NB4 (cell line): ENCODE measurements around the gene ARL2BP.

Source experiments
- DNase-seq: peaks from one replicate; pipeline ENCODE4 v3.0.0; 2010; ENCODE audit warnings: low read depth
- H3K4me3 ChIP-seq: one replicate; pipeline ENCODE4 v1.5.1; 2011; ENCODE audit warnings: mild to moderate bottlenecking, low read depth, low read length, moderate library complexity
- MYC ChIP-seq: IDR thresholded peaks from 2 replicates; pipeline ENCODE4 v1.6.1; 2011; ENCODE audit warnings: low read depth, low read length
- POLR2A ChIP-seq: IDR thresholded peaks from 2 replicates; pipeline ENCODE4 v1.6.1; 2011; ENCODE audit warnings: mild to moderate bottlenecking; ENCODE audit not compliant: insufficient read length; ENCODE audit errors: extremely low read depth
- TF ChIP-seq, protein P1 (sequence below): IDR thresholded peaks from one replicate; pipeline ENCODE4 v1.5.1; 2012; ENCODE audit warnings: low read depth, low read length
- TF ChIP-seq, protein P2 (sequence below): IDR thresholded peaks from 2 replicates; pipeline ENCODE4 v1.6.1; 2011; ENCODE audit warnings: low read depth, low read length

The ARL2BP gene

GRCh38 chr16:57231821-57232350 lies 13.2 kb upstream of the ARL2BP start:
- no peak overlapping the region for H3K4me3 ChIP-seq
- no peak for DNase-seq
- TF ChIP-seq, protein P1, sequence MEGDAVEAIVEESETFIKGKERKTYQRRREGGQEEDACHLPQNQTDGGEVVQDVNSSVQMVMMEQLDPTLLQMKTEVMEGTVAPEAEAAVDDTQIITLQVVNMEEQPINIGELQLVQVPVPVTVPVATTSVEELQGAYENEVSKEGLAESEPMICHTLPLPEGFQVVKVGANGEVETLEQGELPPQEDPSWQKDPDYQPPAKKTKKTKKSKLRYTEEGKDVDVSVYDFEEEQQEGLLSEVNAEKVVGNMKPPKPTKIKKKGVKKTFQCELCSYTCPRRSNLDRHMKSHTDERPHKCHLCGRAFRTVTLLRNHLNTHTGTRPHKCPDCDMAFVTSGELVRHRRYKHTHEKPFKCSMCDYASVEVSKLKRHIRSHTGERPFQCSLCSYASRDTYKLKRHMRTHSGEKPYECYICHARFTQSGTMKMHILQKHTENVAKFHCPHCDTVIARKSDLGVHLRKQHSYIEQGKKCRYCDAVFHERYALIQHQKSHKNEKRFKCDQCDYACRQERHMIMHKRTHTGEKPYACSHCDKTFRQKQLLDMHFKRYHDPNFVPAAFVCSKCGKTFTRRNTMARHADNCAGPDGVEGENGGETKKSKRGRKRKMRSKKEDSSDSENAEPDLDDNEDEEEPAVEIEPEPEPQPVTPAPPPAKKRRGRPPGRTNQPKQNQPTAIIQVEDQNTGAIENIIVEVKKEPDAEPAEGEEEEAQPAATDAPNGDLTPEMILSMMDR, result no peak
- TF ChIP-seq, protein P2, sequence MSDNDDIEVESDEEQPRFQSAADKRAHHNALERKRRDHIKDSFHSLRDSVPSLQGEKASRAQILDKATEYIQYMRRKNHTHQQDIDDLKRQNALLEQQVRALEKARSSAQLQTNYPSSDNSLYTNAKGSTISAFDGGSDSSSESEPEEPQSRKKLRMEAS, result no peak
- no peak for TF ChIP-seq POLR2A
- TF ChIP-seq MYC, result no peak

GRCh38 chr16:57233944-57234706 lies 10.9 kb upstream of the ARL2BP start:
- DNase-seq, result no peak
- TF ChIP-seq, protein P1, result no peak
- TF ChIP-seq, protein P2, result no peak
- no peak overlapping the region for H3K4me3 ChIP-seq

DNA sequence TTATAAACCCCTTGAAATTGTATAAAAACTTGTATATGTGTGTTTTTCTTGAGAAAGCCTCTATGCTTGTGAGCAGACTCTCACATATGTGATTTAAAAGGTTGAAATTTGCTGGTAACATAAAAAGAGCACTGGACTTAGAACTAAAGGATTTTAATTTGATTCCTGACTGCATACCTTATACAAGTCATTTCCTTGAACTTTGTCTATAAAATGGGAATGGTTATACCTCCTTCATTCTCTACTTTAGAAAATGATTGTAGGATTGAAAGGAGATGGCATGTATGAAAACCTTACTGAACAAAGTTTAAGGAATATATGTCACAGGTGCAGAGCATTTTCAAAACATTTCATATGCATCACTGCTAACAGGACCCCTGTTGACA lies 10.4 kb upstream of the ARL2BP start:
- TF ChIP-seq, protein P1, result no peak
- TF ChIP-seq MYC (no peak), POLR2A (no peak)
- TF ChIP-seq, protein P2, result no peak
- H3K4me3 ChIP-seq, result no peak overlapping the region
- no peak for DNase-seq

DNA sequence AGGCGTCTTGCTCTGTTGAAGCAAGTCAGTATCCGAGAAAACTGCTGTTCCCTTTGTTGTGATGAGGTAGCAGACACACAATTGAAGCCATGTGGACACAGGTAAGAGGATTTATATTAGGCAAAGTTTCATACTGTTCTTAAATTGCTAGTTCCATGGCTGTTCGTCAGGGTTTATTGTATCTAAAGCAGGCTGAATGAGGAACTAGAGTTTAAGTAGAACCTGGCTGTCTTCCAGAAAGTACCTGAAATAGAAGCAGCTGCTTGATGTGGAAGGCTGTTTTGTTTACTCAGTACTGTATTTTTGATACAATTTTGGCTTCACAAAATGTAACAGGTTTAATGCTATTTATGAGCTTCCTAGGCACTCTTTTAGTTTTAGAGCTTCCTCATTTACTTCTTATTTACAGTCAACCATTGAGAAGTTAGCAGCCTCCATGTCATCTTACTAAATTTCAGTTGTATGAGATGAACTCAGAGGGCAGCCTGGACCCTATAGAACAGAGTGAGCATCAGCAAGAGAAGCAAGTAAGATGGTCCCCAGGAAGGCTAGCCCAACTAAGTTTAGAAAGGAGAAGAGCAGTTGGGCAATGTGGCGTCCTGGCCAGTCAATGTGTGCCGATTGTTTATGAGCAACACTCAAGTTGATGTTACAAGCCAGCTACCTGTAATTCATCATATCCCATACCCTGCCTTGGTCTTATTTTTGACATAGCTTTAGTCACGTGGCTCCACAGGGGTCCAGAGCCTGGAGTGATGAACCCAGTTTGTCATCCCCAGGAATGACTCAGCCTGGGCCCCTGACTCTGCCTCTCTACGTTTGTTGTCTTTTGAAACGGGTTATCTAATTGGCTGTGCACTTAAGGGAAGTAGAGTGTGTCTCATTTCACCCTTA lies 9.7 kb upstream of the ARL2BP start:
- no peak for TF ChIP-seq POLR2A
- TF ChIP-seq, protein P2, result peak; percentile 69
- DNase-seq, result peak; percentile 78
- no peak overlapping the region for H3K4me3 ChIP-seq

GRCh38 chr16:57236022-57236350 lies 9.1 kb upstream of the ARL2BP start:
- no peak for DNase-seq
- no peak overlapping the region for H3K4me3 ChIP-seq
- TF ChIP-seq, protein P2, result no peak
- TF ChIP-seq MYC, result no peak

GRCh38 chr16:57238682-57239081 lies 6.4 kb upstream of the ARL2BP start:
- TF ChIP-seq, protein P2, result no peak
- TF ChIP-seq MYC (no peak), POLR2A (no peak)
- TF ChIP-seq, protein P1, result no peak
- no peak overlapping the region for H3K4me3 ChIP-seq
- no peak for DNase-seq
